SU-DHL-6 (cell line): ENCODE data around the gene NAV2.

ENCODE experiments used
- H2AFZ ChIP-seq: fragments of 200-600 bp; sonication (generic); 2 replicates; pipeline ENCODE4 v1.6.1; 2014; ENCODE audit warnings: low read depth, mild to moderate bottlenecking, moderate library complexity, mixed read lengths, antibody characterized with exemption, low read length; ENCODE audit not compliant: severe bottlenecking
- H3F3A ChIP-seq: fragments of 200-600 bp; shearing (Covaris generic); 2 replicates; pipeline ENCODE4 v1.6.0; 2016; ENCODE audit warnings: antibody characterized with exemption, mild to moderate bottlenecking; ENCODE audit not compliant: insufficient read depth
- H3K27ac ChIP-seq: fragments of 200-600 bp; sonication (generic); 2 replicates; pipeline ENCODE4 v1.5.1; 2016; ENCODE audit warnings: low read depth, mild to moderate bottlenecking, low read length, moderate library complexity, mixed read lengths
- H3K27me3 ChIP-seq: fragments of 200-600 bp; sonication (generic), shearing (Covaris generic); 2 replicates; pipeline ENCODE4 v1.6.0; 2014; ENCODE audit warnings: mild to moderate bottlenecking, low read length
- H3K36me3 ChIP-seq: fragments of 200-600 bp; sonication (generic); 2 replicates; pipeline ENCODE4 v1.6.1; 2014; ENCODE audit warnings: mild to moderate bottlenecking, low read length, mixed read lengths
- H3K4me2 ChIP-seq: fragments of 300-600, 200-600 bp; shearing (Covaris generic), sonication (generic); 2 replicates; pipeline ENCODE4 v1.6.0; 2014; ENCODE audit warnings: low read length, low read depth, mild to moderate bottlenecking; ENCODE audit not compliant: poor library complexity, severe bottlenecking
- H3K4me3 ChIP-seq: fragments of 200-600 bp; sonication (generic); 2 replicates; pipeline ENCODE4 v1.5.1; 2014; ENCODE audit warnings: antibody characterized with exemption, low read length, mild to moderate bottlenecking, mixed read lengths; ENCODE audit not compliant: insufficient read depth, poor library complexity, severe bottlenecking
- H3K79me2 ChIP-seq: fragments of 200-600 bp; sonication (generic); 2 replicates; pipeline ENCODE4 v1.6.1; 2014; ENCODE audit warnings: mild to moderate bottlenecking, low read length, moderate library complexity; ENCODE audit not compliant: insufficient read depth
- H3K9ac ChIP-seq: fragments of 200-600 bp; sonication (generic); 2 replicates; pipeline ENCODE4 v1.7.0; 2014; ENCODE audit warnings: mild to moderate bottlenecking, low read length
- H3K9me2 ChIP-seq: fragments of 200-600 bp; sonication (generic); replicated peaks from 2 replicates; pipeline ENCODE4 v1.6.1; 2014; ENCODE audit warnings: low read length; ENCODE audit not compliant: insufficient read depth
- H3K9me3 ChIP-seq: fragments of 200-600 bp; sonication (generic); 2 replicates; pipeline ENCODE4 v1.6.1; 2014; ENCODE audit warnings: low read length, mixed read lengths; ENCODE audit not compliant: insufficient read depth
- H4K20me1 ChIP-seq: fragments of 200-600 bp; sonication (generic); 2 replicates; pipeline ENCODE4 v1.6.1; 2014; ENCODE audit warnings: low read depth, mild to moderate bottlenecking, antibody characterized with exemption, low read length, moderate library complexity, mixed read lengths
- EZH2phosphoT487 ChIP-seq: fragments of 200-600 bp; sonication (generic), shearing (Covaris generic); conservative IDR thresholded peaks from 2 replicates; pipeline ENCODE4 v1.6.1; 2018; ENCODE audit warnings: mild to moderate bottlenecking, antibody characterized with exemption, low read length, moderate library complexity, mixed read lengths
- TF ChIP-seq, protein P1 (sequence below): fragments of 200-600 bp; sonication (generic); IDR thresholded peaks from one replicate; pipeline ENCODE4 v1.5.1; 2017; ENCODE audit warnings: antibody characterized with exemption, mild to moderate bottlenecking, low read length, moderate library complexity; ENCODE audit not compliant: insufficient read depth, poor library complexity, severe bottlenecking

NAV2 gene

DNA sequence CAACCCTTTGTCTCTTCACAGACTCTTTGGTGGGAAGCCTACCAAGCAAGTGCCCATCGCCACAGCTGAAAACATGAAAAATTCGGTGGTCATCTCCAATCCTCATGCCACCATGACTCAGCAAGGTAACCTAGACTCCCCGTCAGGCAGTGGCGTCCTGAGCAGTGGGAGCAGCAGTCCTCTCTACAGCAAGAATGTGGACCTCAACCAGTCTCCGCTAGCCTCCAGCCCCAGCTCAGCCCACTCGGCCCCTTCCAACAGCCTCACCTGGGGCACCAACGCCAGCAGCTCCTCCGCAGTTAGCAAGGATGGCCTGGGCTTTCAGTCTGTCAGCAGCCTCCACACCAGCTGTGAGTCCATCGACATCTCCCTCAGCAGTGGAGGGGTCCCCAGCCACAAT lies 336.1 kb downstream of the NAV2 start:
- H3F3A ChIP-seq = no peaks in the 10 kb centered on the region
- no peak overlapping the region for H2AFZ ChIP-seq
- no peak overlapping the region for H3K4me3 ChIP-seq
- H4K20me1 ChIP-seq = no peaks in the 10 kb centered on the region
- H3K4me2 ChIP-seq = no peak overlapping the region
- no peaks in the 10 kb centered on the region for H3K36me3 ChIP-seq
- no peaks in the 10 kb centered on the region for H3K9me3 ChIP-seq
- no peak overlapping the region for H3K27ac ChIP-seq
- TF ChIP-seq, protein P1, sequence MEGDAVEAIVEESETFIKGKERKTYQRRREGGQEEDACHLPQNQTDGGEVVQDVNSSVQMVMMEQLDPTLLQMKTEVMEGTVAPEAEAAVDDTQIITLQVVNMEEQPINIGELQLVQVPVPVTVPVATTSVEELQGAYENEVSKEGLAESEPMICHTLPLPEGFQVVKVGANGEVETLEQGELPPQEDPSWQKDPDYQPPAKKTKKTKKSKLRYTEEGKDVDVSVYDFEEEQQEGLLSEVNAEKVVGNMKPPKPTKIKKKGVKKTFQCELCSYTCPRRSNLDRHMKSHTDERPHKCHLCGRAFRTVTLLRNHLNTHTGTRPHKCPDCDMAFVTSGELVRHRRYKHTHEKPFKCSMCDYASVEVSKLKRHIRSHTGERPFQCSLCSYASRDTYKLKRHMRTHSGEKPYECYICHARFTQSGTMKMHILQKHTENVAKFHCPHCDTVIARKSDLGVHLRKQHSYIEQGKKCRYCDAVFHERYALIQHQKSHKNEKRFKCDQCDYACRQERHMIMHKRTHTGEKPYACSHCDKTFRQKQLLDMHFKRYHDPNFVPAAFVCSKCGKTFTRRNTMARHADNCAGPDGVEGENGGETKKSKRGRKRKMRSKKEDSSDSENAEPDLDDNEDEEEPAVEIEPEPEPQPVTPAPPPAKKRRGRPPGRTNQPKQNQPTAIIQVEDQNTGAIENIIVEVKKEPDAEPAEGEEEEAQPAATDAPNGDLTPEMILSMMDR = no peak
- 0 out of 2 replicates have a peak, but pooled peaks cover 3% of the 10 kb centered on the region for H3K27me3 ChIP-seq
- H3K9ac ChIP-seq = no peak overlapping the region
- H3K9me2 ChIP-seq = no peaks in the 10 kb centered on the region
- H3K79me2 ChIP-seq = no peaks in the 10 kb centered on the region

DNA sequence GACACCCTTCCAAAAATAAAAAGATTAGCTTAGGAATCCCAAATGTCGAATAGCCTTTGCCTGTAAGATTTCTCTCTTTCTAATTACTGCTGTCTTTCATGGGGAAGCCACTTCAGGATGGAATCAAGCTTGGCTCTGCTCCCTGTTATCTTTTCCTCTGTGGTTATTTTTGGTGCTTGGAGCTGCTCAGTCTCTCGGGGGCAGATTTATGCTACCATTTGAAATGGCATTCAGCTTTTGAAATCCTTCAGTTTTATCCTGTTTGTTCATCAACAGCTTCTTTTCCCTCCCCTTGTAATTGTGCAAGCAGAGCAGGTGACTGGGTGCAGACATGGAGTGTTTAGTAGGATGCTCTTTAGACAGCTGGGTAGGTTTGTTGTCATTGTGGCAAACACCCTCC lies 336.6 kb downstream of the NAV2 start:
- no peak for TF ChIP-seq EZH2phosphoT487
- TF ChIP-seq, protein P1 = no peak
- H3K27ac ChIP-seq = no peak overlapping the region

GRCh38 chr11:20050048-20050447 lies 337.4 kb downstream of the NAV2 start:
- no peak overlapping the region for H3K27ac ChIP-seq
- H3K4me3 ChIP-seq = no peak overlapping the region
- 0 out of 2 replicates have a peak, but pooled peaks cover 3% of the 10 kb centered on the region for H3K27me3 ChIP-seq
- H3K9ac ChIP-seq = no peak overlapping the region
- no peaks in the 10 kb centered on the region for H3K36me3 ChIP-seq
- no peak overlapping the region for H2AFZ ChIP-seq
- no peaks in the 10 kb centered on the region for H4K20me1 ChIP-seq
- H3K9me3 ChIP-seq = no peaks in the 10 kb centered on the region
- no peaks in the 10 kb centered on the region for H3K79me2 ChIP-seq
- no peaks in the 10 kb centered on the region for H3K9me2 ChIP-seq
- H3F3A ChIP-seq = no peaks in the 10 kb centered on the region
- TF ChIP-seq, protein P1 = no peak
- TF ChIP-seq EZH2phosphoT487 = no peak
- H3K4me2 ChIP-seq = no peak overlapping the region

More for the DNA sequence above, 336.6 kb downstream of the NAV2 start:
- H2AFZ ChIP-seq = no peak overlapping the region
- no peaks in the 10 kb centered on the region for H3F3A ChIP-seq
- 0 out of 2 replicates have a peak, but pooled peaks cover 3% of the 10 kb centered on the region for H3K27me3 ChIP-seq
- no peaks in the 10 kb centered on the region for H3K36me3 ChIP-seq
- H3K9me2 ChIP-seq = no peaks in the 10 kb centered on the region
- no peak overlapping the region for H3K9ac ChIP-seq
- H3K79me2 ChIP-seq = no peaks in the 10 kb centered on the region
- H3K9me3 ChIP-seq = no peaks in the 10 kb centered on the region
- no peaks in the 10 kb centered on the region for H4K20me1 ChIP-seq
- no peak overlapping the region for H3K4me3 ChIP-seq
- no peak overlapping the region for H3K4me2 ChIP-seq
